GM12865 (cell line): Measurements from ENCODE around the gene CELA1.
A peak's percentile ranks its signal among the peaks of the same experiment; 100 is the strongest.

Experiments
- DNase-seq: peaks from one replicate; pipeline ENCODE4 v3.0.0; 2010; ENCODE audit warnings: low read depth
- H3K4me3 ChIP-seq: 2 replicates; pipeline ENCODE4 v1.5.1; 2011; ENCODE audit warnings: mild to moderate bottlenecking, low read depth, low read length, control low read depth
- TF ChIP-seq, protein P1 (sequence below): IDR thresholded peaks from 2 replicates; pipeline ENCODE4 v1.5.1; 2011; ENCODE audit warnings: low read length, control low read depth, low read depth, inconsistent platforms; ENCODE audit not compliant: insufficient read depth; ENCODE audit errors: missing control alignments

Gene CELA1

DNA sequence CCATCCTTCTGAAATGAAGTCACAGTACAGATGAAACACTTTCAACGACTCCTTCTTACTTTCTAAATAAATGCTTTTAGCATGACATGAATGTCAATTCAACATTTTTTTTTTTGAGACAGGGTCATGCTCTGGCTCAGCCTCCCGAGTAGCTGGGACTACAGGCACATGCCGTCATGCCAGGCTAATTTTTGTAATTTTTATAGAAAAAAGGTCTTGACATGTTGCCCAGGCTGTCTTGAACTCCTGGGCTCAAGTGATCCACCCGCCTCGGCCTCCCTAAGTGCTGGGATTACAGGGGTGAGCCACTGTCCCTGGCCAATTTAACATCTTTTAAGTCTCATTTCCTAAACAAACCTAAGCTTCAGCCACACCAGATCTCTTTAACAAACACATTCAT is 28.4 kb upstream of the CELA1 start:
- H3K4me3 ChIP-seq = no peak overlapping the region
- no peak for DNase-seq
- TF ChIP-seq, protein P1, sequence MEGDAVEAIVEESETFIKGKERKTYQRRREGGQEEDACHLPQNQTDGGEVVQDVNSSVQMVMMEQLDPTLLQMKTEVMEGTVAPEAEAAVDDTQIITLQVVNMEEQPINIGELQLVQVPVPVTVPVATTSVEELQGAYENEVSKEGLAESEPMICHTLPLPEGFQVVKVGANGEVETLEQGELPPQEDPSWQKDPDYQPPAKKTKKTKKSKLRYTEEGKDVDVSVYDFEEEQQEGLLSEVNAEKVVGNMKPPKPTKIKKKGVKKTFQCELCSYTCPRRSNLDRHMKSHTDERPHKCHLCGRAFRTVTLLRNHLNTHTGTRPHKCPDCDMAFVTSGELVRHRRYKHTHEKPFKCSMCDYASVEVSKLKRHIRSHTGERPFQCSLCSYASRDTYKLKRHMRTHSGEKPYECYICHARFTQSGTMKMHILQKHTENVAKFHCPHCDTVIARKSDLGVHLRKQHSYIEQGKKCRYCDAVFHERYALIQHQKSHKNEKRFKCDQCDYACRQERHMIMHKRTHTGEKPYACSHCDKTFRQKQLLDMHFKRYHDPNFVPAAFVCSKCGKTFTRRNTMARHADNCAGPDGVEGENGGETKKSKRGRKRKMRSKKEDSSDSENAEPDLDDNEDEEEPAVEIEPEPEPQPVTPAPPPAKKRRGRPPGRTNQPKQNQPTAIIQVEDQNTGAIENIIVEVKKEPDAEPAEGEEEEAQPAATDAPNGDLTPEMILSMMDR = no peak

DNA sequence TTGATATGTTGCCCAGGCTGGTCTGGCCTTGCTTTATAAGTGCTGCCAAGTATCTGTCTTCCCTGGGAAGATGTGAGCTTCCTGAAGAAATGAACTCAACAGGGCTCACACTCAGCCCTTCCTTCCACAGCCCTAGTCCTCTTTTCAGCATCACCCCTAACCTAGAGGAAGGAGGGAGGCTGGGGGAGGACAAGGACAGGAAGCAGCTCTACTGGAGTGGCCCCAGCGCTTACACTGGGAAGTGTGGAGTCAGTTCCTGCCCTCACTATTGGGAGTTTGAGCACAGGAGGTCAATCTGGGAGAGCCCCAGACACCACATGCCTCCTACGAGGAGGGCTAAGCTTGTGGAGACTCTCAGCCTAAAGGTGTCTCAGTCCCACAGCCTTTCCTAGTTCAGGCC is 27.9 kb upstream of the CELA1 start:
- no peak overlapping the region for H3K4me3 ChIP-seq
- TF ChIP-seq, protein P1 = no peak
- DNase-seq = no peak

DNA sequence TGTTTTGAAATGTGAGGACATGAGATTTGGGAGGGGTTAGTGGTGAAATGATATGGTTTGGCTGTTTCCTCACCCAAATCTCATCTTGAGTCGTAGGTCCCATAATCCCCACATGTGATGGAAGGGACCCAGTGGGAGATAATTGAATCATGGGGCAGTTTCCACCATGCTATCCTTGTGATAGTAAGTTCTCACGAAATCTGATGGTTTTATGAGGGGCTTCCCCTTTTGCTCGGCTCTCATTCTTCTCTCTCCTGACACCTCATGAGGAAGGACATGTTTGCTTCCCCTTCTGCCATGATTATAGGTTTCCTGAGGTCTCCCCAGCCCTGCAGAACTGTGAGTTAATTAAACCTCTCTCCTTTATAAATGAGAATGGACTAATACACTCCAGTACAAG is 26.7 kb upstream of the CELA1 start:
- no peak for DNase-seq
- H3K4me3 ChIP-seq = no peak overlapping the region
- TF ChIP-seq, protein P1 = no peak

- H3K4me3 ChIP-seq = no peak overlapping the region
- no peak for DNase-seq
- TF ChIP-seq, protein P1 = no peak
Observed at GRCh38 chr12:51372021-51372420, 25.5 kb upstream of the CELA1 start.

DNA sequence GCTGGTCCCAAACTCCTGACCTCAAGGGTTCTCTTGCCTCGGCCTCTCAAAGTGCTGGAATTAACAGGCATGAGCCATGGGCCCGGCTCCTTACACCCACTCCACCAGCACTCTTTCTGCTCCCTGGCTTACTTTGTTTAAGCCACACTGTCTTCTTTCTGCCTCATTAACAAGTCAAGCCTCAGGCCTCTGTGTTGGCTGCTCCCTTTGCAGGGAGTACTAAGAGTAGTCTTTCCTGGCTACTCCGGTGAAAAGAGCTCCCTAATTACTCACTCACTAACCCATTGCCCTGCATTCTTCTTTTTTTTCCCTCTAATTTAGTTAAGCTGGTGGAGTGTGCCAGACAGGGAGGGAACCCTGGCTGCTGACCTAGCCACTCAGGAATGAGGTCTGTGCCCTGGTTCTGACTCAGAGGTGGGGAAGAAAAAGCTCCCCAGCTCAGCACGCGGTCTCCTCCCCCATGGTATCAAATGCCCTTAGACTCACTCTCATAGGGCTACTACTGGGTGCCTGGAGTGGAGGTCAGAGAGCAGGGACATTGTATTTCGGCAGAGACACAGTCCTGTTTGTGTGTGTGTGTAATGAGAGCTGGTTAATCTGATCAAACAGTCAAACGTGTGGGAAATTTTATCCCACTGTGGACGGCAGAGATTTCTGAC is 24.9 kb upstream of the CELA1 start:
- H3K4me3 ChIP-seq = no peak overlapping the region
- DNase-seq = no peak
- TF ChIP-seq, protein P1 = no peak

- no peak overlapping the region for H3K4me3 ChIP-seq
- TF ChIP-seq, protein P1 = no peak
- DNase-seq = no peak
Observed at GRCh38 chr12:51370667-51371066, 24.2 kb upstream of the CELA1 start.

DNA sequence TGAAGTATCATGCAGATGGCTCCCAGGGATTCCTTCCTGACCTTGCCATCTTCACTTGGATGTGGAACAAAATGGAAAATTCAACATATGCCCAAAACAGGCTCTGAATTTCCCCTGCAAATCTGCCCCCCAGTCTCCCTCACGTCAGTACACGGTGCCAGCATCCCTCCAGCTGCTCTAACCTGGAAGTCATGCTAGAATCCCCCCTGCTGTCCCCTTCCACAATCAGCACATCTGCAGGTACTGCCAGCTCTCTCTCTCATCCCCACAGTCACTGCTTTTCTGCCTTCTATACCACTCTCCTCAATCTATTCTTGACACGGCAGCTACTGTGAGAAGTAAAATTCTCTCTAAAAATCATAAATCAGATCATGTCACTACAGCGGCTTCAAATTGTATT is 23.1 kb upstream of the CELA1 start:
- TF ChIP-seq, protein P1 = no peak
- DNase-seq = no peak
- peak overlapping the region; percentile 1; the same call in 1 of the 2 replicates for H3K4me3 ChIP-seq
